ENCODE results near the gene MSGN1. TPM values are rescaled to one million over a fixed set of nuclear protein-coding genes. Genes with fewer than 3 reads are reported as not detected.

The MSGN1 gene
- total and polyA plus RNA-seq, 2 of the 8 experiments (the other 6 are each of a cell fraction or from before 2014, with no cell fraction given), result not detected

DNA sequence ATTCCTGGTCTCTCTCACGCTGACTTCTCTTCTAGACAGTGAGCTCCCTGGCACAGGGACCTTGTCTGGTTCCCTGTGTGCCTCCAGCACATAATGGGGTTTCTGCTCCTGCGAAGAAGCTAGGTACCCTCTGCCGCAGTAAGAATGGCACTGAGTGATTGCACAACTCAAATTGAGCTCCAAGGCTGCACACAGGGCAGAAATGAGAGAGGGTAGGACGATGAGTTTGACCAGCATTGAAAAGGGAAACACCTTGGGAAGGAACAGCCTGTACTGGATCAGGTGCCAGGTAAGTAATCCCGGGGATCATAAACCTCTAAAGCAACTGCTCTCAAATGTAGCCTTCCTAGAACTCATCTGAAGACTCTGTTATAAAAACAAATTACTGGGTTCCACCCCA is 21.0 kb upstream of the MSGN1 start:
- Histone ChIP-seq H3K23me2 (ENCODE audit: low read depth, low read length) (no peaks in the 10 kb centered on the region), H2BK15ac (ENCODE audit: low read length) (no peak overlapping the region), H3K18ac (ENCODE audit: extremely low read depth, low read length) (no peak overlapping the region), H2BK20ac (ENCODE audit: low read length) (no peak overlapping the region), H2BK12ac (ENCODE audit: low read depth, low read length) (no peak overlapping the region), H4K5ac (ENCODE audit: insufficient read length, low read depth, low read length) (no peak overlapping the region), H3K4ac (replicated peaks; ENCODE audit: insufficient read length, low read depth, low read length) (no peak overlapping the region), H2BK5ac (ENCODE audit: low read depth, low read length) (no peak overlapping the region), H3K56ac (replicated peaks; ENCODE audit: insufficient read length, low read depth, low read length) (no peak overlapping the region), H3K79me2 (ENCODE audit: control insufficient read depth in 1 of 2, insufficient read depth in 2 of 2, low read length in 2 of 2) (no peaks in the 10 kb centered on the region), H3K14ac (ENCODE audit: insufficient read length) (no peak overlapping the region), H3K9ac (replicated peaks in 1 of 4; ENCODE audit: extremely low read depth in 1 of 4, low read depth in 3 of 4, low read length in 3 of 4) (no peak overlapping the region), H3K4me3 (ENCODE audit: extremely low read depth in 1 of 4, insufficient read depth in 2 of 4, low read depth in 3 of 4, low read length in 4 of 4) (no peak overlapping the region), H3K27me3 (replicated peaks in 1 of 4; ENCODE audit: control insufficient read depth in 3 of 4, extremely low read depth in 1 of 4, insufficient read depth in 3 of 4, low read length in 3 of 4) (no peaks in the 10 kb centered on the region), H2BK120ac (replicated peaks; ENCODE audit: low read depth, low read length) (no peak overlapping the region), H3K27ac (ENCODE audit: low read depth, low read length) (no peak overlapping the region), H2AFZ (ENCODE audit: low read length) (no peak overlapping the region), H4K91ac (replicated peaks; ENCODE audit: insufficient read length, low read length) (no peak overlapping the region), H2AK5ac (ENCODE audit: low read depth, low read length) (no peak overlapping the region), H3K9me3 (ENCODE audit: insufficient read depth in 2 of 2, low read depth in 1 of 2, low read length in 1 of 2) (no peaks in the 10 kb centered on the region), H3K4me1 (replicated peaks in 1 of 4; ENCODE audit: control insufficient read depth in 3 of 4, insufficient read depth in 4 of 4, low read length in 3 of 4) (no peaks in the 10 kb centered on the region), H3K23ac (ENCODE audit: insufficient read length) (no peak overlapping the region), H4K20me1 (replicated peaks in 1 of 2; ENCODE audit: control insufficient read depth in 1 of 2, insufficient read depth in 2 of 2, low read length in 2 of 2) (no peaks in the 10 kb centered on the region), H3K79me1 (ENCODE audit: low read depth, low read length) (no peaks in the 10 kb centered on the region), H3K36me3 (ENCODE audit: control insufficient read depth in 2 of 4, insufficient read depth in 4 of 4, low read length in 3 of 4) (no peaks in the 10 kb centered on the region), H3K4me2 (ENCODE audit: insufficient read depth in 1 of 2, low read depth in 2 of 2, low read length in 2 of 2) (no peak overlapping the region), H4K8ac (ENCODE audit: extremely low read depth, insufficient read depth, low read length) (no peak overlapping the region)
- ChIA-PET POLR2A (ENCODE audit: partially characterized antibody) (interaction anchor here (1.2 kb wide), 1 partner anchor 8 kb away, joined by 3 read pairs; no protein-coding TSS in a partner anchor), CTCF (ENCODE audit: partially characterized antibody) (interaction anchor here (0.5 to 1.0 kb wide), 4 partner anchors 11 to 517 kb away, joined by 3 to 4 read pairs (median 3); no protein-coding TSS in a partner anchor)
- 92% methylated on average over 5 of the region's 5 CpGs; no CpG with 5 or more reads in 1 of the 2 experiments for WGBS, 2 experiments (ENCODE audit: extremely low coverage in 1 of 2, insufficient coverage in 1 of 2, insufficient read length in 1 of 2, insufficient replicate concordance in 2 of 2, low coverage in 1 of 2, low lambda C conversion rate in 2 of 2, missing lambda C conversion rate in 1 of 2)
- FAIRE-seq (no peak), DNase-seq (ENCODE audit: low read depth in 1 of 2, low spot score in 2 of 2) (no peak)
- TF ChIP-seq BACH1 (IDR thresholded peaks at IDR 0.05; ENCODE audit: low read length) (no peak), RXRA (IDR thresholded peaks at IDR 0.05; ENCODE audit: insufficient read depth, low read depth, low read length) (no peak), POU5F1 (IDR thresholded peaks at IDR 0.05; ENCODE audit: low read depth, low read length) (no peak), JUN (IDR thresholded peaks at IDR 0.05; ENCODE audit: low read depth, low read length) (no peak), KDM5A (IDR thresholded peaks at IDR 0.05; ENCODE audit: low read length) (no peak), SP1 (IDR thresholded peaks at IDR 0.05; ENCODE audit: low read depth, low read length) (no peak), RBBP5 (IDR thresholded peaks at IDR 0.05; ENCODE audit: borderline replicate concordance, low read depth, low read length) (no peak), CBX5 (IDR thresholded peaks at IDR 0.05; ENCODE audit: low read depth, low read length) (no peak), CREB1 (IDR thresholded peaks at IDR 0.05) (no peak), ZNF274 (IDR thresholded peaks at IDR 0.05; ENCODE audit: borderline replicate concordance, extremely low read depth, low read length) (no peak), POLR2A (IDR thresholded peaks at IDR 0.05; ENCODE audit: control extremely low read depth in 1 of 2, low read depth in 2 of 2, low read length in 2 of 2) (no peak), CHD1 (IDR thresholded peaks at IDR 0.05; ENCODE audit: low read depth, low read length) (no peak), FOSL1 (IDR thresholded peaks at IDR 0.05; ENCODE audit: insufficient read depth, low read depth, low read length) (no peak), SUZ12 (IDR thresholded peaks at IDR 0.05; ENCODE audit: low read length) (no peak), BCL11A (IDR thresholded peaks at IDR 0.05; ENCODE audit: low read depth in 2 of 2, low read length in 2 of 2) (no peak)
- TF ChIP-seq, protein P1, sequence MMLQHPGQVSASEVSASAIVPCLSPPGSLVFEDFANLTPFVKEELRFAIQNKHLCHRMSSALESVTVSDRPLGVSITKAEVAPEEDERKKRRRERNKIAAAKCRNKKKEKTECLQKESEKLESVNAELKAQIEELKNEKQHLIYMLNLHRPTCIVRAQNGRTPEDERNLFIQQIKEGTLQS (IDR thresholded peaks at IDR 0.05; ENCODE audit: insufficient read depth, low read depth, low read length), result no peak

Data from H1 (cell line).